Glomerular visceral epithelial cell (primary cell): ENCODE results near the gene LZTR1.
"Not testable (repeated sequence)": the region's sequence is repeated elsewhere in the genome, so short reads cannot be mapped to it uniquely, and the experiment has no call there.

Source experiments
- DNase-seq: peaks from one replicate; pipeline ENCODE4 v3.0.0-alpha.2; 2016; ENCODE audit errors: extremely low spot score

Gene LZTR1

DNA sequence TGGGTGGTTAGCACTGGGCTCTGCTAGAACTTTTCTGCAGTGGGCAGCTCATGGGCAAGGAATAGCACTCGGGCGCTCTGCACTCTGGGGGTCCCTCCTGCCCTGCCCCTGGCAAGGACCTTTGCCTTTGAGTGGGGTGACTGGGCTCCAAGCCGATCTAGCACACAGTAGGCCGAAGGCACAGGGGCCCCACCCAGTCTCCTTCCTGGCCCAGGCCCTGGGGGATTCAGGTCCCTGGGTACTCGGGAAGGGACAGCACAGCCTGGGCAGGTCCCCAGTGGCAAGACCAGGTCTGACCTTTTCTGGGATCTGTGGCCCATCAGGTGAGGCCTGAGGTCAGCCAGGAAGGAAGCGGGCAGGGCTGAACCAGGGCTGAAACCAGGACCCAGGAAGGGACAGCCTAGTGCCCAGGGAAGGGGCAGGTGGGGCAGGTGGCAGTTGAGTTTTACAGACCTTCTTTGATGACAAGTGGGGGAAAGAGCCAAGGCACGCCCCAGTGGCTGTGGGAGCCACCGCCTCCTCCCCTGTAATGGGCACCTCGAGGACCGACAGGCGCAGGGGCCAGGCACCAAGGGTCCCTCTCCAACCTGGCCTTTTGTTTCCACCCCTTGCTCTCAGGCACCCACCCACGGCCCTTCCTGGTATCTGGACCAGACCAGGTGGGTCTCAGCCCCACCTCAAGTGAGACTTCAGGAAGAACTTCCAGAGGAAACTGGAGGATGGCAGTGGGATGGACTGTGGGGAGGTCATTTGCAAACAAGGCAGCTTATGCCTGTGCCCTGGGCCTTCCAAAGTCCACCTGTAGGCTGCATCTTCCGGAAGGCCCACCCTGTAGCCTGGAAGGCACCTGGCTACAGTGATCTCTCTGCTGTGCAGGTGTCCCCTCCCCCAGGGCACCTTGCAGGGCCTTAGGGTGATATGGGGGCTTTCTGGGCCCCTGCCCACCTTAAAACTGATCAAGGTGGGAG lies 15.9 kb upstream of the LZTR1 start:
- DNase-seq: no peak

GRCh38 chr22:20966883-20967696 lies 15.0 kb upstream of the LZTR1 start, which contains the start of gene AIFM3:
TSS of gene AIFM3 (plus strand) at chr22:20967255. CDS start at chr22:20967945, 690 bp downstream.
- no peak for DNase-seq

GRCh38 chr22:20967697-20968211 lies 14.3 kb upstream of the LZTR1 start:
- no peak for DNase-seq

DNA sequence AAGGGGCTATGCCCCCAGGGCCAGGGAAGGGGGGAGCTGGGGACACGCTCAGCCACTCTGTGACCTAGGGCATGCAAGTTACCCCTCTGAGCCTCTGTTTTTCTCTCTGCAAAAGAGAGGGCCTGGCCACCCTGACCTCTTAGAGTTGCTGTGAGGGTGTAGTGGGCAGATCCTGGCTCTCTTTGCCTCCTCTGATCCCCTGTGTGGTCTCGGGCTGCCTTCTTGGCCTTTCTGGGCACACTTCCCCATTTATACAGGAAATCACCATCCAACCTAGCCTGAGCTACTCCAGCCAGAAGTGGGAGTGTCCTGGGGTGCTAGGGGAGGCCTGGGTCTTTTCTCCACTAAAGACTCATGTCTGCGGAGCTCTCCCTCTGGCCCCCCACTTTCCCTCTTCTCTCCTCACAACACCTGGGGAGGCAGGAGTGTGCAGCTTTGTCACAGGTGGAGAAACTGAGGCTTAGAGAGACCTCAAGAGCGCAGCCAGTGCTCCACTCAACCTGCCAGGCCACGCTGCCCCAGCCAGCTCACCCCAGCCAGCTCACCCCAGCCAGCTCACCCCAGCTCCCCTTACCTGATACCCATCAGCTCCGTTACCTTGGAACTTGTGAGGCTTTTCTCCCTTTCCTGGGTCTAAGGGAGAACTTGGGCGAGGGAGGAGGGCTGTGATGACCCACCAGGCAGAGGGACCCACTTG lies 13.7 kb upstream of the LZTR1 start:
- no peak for DNase-seq

GRCh38 chr22:20970939-20971657 lies 11.0 kb upstream of the LZTR1 start:
- no peak for DNase-seq

GRCh38 chr22:20972014-20972694 lies 9.9 kb upstream of the LZTR1 start:
- DNase-seq: not testable (repeated sequence)

- no peak for DNase-seq
These were observed 9.0 kb upstream of the LZTR1 start for GRCh38 chr22:20972933-20973577.

DNA sequence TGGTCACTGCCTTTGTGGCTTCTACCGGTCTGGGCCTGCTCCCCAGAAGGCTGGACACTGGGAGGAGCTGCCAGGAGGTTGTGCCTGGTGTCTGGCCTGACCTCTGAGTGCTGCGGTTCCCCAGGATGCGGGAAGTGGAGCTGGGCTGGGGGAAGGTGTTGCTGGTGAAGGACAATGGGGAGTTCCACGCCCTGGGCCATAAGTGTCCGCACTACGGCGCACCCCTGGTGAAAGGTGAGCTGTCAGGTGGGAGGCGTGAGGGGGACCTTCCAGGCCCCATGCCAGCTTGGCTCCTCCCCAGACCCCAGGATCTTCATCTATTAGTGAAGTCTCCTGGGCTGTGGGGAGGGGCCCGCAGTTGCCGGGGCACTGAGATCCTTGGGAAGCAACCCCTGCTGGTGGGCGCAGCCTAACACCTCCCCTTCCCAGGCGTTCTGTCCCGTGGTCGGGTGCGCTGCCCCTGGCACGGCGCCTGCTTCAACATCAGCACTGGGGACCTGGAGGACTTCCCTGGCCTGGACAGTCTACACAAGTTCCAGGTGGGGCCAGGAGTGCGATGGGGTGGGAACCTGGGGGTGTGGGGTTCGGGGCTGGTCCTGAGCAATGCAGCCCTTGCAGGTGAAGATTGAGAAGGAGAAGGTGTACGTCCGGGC lies 8.3 kb upstream of the LZTR1 start:
- DNase-seq: no peak

- no peak for DNase-seq
These were observed 7.7 kb upstream of the LZTR1 start for GRCh38 chr22:20974336-20974955.

DNA sequence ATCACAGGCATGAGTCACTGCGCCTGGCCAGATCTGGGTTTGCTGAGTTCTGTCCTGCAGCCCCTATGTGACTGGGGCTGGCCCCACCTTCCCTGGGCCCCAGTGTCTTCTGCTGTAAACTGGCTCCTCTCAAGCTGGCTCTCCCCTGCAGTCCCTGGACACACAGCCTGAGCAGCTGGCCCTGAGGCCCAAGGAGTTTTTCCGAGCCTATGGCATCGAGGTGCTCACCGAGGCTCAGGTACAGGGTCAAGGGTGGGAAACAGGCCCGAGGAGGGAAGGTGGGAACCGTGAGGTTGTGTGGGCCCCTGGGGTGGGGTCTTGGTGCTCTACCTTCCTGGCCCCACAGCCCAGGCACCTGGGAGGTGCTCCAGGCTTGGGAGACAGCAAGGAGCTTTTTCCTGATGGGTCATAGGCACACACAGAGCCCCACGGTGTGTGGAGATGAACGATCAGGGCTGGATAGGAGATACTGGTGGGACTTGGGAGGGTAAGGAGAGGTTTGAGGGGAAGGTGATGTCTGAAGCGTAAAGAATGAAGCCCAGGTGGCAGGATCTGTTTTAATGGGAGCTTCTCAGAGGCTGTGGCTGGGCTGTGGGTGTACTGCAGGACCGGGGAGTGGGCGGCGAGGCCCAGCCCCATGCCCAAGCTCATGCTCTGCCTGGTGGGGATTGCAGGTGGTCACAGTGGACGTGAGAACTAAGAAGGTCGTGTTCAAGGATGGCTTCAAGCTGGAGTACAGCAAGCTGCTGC lies 6.4 kb upstream of the LZTR1 start:
- DNase-seq: no peak

GRCh38 chr22:20976291-20976877 lies 5.7 kb upstream of the LZTR1 start:
- no peak for DNase-seq

- no peak for DNase-seq
These were observed 5.1 kb upstream of the LZTR1 start for GRCh38 chr22:20977019-20977418.

- DNase-seq: no peak
These were observed 4.5 kb upstream of the LZTR1 start for GRCh38 chr22:20977516-20978170.

- DNase-seq: no peak
These were observed 3.7 kb upstream of the LZTR1 start for GRCh38 chr22:20978419-20978818.

DNA sequence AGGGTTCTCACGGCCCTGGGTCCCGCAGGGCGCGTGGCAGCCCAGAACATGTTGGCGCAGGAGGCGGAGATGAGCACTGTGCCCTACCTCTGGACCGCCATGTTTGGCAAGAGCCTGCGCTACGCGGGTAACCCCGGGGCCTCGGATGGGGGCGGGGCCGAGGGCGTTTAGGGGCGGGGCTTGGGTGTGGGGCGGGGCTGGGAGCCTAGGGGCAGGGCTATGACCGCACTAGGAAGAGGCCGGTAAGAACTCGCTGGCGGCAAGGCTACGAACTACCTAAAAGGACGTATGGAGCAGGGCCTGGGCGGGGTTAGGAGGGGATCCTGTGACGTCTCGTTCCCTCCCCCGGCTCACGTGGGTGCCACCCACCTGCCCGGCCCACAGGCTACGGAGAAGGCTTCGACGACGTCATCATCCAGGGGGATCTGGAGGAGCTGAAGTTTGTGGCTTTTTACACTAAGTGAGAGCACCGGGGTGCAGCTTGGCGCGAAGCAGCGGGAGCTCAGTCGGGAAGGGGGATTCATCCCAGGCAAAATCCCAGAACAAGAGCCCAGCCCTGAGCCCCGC lies 2.8 kb upstream of the LZTR1 start:
- DNase-seq: no peak

DNA sequence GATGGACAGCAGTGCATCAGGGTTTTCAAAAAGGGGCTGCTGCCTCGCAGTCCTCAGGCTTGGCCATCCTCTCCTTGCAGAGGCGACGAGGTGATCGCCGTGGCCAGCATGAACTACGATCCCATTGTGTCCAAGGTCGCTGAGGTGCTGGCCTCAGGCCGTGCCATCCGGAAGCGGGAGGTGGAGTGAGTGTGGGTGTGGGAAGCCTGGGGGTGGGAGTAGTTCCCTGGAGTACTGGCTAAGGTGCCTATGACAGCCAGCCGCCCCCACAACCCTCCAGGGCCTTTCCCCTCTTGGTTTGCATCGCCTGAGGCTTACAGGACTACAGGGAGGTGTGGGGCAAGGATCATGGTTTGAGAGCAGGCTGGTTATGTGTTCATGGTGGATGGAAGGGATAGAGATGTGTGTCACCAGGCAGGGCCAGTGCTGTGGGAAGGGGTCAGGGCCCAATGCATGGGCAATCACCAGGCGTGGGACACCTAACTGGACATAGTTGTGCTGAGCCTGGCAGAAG lies 2.1 kb upstream of the LZTR1 start:
- no peak for DNase-seq

GRCh38 chr22:20980523-20980922 lies 1.6 kb upstream of the LZTR1 start:
- DNase-seq: no peak
